Upper lobe of right lung (tissue), 1 donor: Measurements from ENCODE around the gene ARRB2. TPM values are rescaled to one million over a fixed set of nuclear protein-coding genes. Genes with fewer than 3 reads are reported as not detected.
"Not testable (repeated sequence)": the region's sequence is repeated elsewhere in the genome, so short reads cannot be mapped to it uniquely, and the experiment has no call there.

Experiments
- ATAC-seq: fragments of 200-7000 bp; cut with Tn5 transposase; one replicate; pipeline ENCODE4 v1.9.1; 2020; ENCODE audit warnings: mild to moderate bottlenecking, moderate library complexity
- DNase-seq: peaks from one replicate; pipeline ENCODE4 v3.0.0-alpha.2; 2020
- H3K27ac ChIP-seq: fragments of 200-600 bp; one replicate; pipeline ENCODE4 v1.8.0; 2022
- H3K27me3 ChIP-seq: fragments of 200-600 bp; one replicate; pipeline ENCODE4 v1.8.0; 2022; ENCODE audit warnings: mild to moderate bottlenecking
- H3K36me3 ChIP-seq: fragments of 200-600 bp; one replicate; pipeline ENCODE4 v1.8.0; 2022
- H3K4me1 ChIP-seq: fragments of 200-600 bp; one replicate; pipeline ENCODE4 v1.8.0; 2022
- H3K4me3 ChIP-seq: fragments of 200-600 bp; one replicate; pipeline ENCODE4 v1.8.0; 2022; ENCODE audit warnings: mild to moderate bottlenecking
- H3K9me3 ChIP-seq: fragments of 200-600 bp; one replicate; pipeline ENCODE4 v1.8.0; 2022
- intact Hi-C: fragments of 100-400 bp; cut with DNase I; formaldehyde crosslinking; loops from one replicate; pipeline ENCODE4 v1.11.0; 2022
- total RNA-seq: library from RNA; stranded (reverse); fragmentation: NEBNext Ultra II Directional; extraction: Animal tissue kit (Norgen Biotek cat#: 25700); gene quantifications from one replicate; pipeline ENCODE4 v1.2.1, GENCODE V29; 2021
- TF ChIP-seq, protein P1 (sequence below): fragments of 200-600 bp; IDR thresholded peaks from one replicate; pipeline ENCODE4 v1.8.0; 2022; ENCODE audit warnings: antibody characterized with exemption
- donor health status: DM: no; HTN: yes; CAD: no; lungs with severe emphysema.

ARRB2 gene
- total RNA-seq, 1 donor from 2014 or later = 131 TPM

DNA sequence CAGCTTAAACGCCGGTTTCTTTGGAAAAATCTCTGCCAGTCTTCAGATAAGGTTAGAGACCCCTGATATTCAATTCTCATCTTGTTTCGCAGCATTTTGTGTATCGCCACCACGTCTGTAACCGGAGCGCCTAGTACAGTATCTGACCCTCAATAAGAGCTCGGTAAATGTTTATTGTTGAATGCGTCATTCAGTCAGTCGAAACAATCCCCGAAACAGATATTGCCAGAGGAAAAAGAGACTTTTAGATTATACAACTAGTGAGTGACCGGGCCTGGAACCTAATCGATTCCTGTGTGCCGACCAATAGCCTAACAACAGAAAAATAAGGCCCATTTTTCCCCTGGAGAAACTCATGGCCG is 7.1 kb upstream of the ARRB2 start:
- intact Hi-C loops = no loop called here
- peaks cover 9% of the 10 kb centered on the region for H3K4me1 ChIP-seq
- peak overlapping the region; percentile 95 for H3K4me3 ChIP-seq
- TF ChIP-seq, protein P1, sequence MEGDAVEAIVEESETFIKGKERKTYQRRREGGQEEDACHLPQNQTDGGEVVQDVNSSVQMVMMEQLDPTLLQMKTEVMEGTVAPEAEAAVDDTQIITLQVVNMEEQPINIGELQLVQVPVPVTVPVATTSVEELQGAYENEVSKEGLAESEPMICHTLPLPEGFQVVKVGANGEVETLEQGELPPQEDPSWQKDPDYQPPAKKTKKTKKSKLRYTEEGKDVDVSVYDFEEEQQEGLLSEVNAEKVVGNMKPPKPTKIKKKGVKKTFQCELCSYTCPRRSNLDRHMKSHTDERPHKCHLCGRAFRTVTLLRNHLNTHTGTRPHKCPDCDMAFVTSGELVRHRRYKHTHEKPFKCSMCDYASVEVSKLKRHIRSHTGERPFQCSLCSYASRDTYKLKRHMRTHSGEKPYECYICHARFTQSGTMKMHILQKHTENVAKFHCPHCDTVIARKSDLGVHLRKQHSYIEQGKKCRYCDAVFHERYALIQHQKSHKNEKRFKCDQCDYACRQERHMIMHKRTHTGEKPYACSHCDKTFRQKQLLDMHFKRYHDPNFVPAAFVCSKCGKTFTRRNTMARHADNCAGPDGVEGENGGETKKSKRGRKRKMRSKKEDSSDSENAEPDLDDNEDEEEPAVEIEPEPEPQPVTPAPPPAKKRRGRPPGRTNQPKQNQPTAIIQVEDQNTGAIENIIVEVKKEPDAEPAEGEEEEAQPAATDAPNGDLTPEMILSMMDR = no peak
- no peak for ATAC-seq
- no peaks in the 10 kb centered on the region for H3K36me3 ChIP-seq
- H3K27me3 ChIP-seq = no peaks in the 10 kb centered on the region
- H3K27ac ChIP-seq = peak overlapping the region; percentile 75
- DNase-seq = no peak
- no peaks in the 10 kb centered on the region for H3K9me3 ChIP-seq

DNA sequence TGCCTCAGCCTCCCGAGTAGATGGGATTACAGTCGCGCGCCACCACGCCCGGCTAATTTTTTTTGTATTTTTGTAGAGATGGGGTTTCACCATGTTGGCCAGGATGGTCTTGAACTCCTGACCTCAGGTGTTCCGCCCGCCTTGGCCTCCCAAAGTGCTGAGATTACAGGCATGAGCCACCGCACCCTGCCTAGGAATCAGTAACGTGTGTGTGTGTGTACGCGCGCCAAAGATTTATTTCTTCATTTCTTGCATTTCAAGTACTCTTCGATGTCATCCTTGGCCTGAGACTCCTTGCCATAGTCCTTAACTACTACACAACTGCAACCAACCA is 5.9 kb upstream of the ARRB2 start:
- not testable (repeated sequence) for DNase-seq, H3K36me3 ChIP-seq

DNA sequence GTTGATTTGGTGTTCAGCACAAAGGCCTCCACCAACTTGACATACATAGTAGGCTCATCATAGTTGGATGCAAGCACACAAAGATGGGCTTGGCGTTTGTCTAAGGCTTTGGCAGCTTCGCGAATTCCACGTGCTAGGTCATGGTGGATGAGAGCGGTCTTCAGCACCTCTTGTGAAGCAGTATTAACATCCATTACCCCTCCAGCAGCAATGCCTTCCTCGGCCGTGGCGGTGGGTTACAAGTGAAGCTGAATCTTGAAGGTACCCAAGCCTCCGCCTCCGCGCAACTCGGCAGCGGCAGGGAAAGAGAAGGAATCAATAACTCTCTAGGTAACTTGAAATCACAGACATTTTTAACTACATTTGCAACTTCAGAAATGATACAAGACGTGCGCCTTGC is 5.4 kb upstream of the ARRB2 start:
- intact Hi-C loops = no loop called here
- TF ChIP-seq, protein P1 = no peak
- ATAC-seq = no peak
- H3K4me3 ChIP-seq = no peak overlapping the region
- H3K9me3 ChIP-seq = no peaks in the 10 kb centered on the region
- no peak overlapping the region for H3K27ac ChIP-seq
- peaks cover 9% of the 10 kb centered on the region for H3K4me1 ChIP-seq
- no peak for DNase-seq
- H3K36me3 ChIP-seq = no peaks in the 10 kb centered on the region
- no peaks in the 10 kb centered on the region for H3K27me3 ChIP-seq

More for the DNA sequence above, 5.9 kb upstream of the ARRB2 start:
- Histone ChIP-seq H3K27ac (peak overlapping the region; percentile 75), H3K4me3 (peak overlapping the region; percentile 95)
- intact Hi-C loops, H3K4me1 ChIP-seq, H3K9me3 ChIP-seq, H3K27me3 ChIP-seq, ATAC-seq: not testable (repeated sequence)

GRCh38 chr17:4706121-4706520 is 4.3 kb upstream of the ARRB2 start:
- Histone ChIP-seq H3K4me1 (peaks cover 12% of the 10 kb centered on the region), H3K9me3 (no peaks in the 10 kb centered on the region), H3K27me3 (no peaks in the 10 kb centered on the region), H3K36me3 (no peaks in the 10 kb centered on the region), H3K27ac (no peak overlapping the region), H3K4me3 (no peak overlapping the region)
- intact Hi-C loops = no loop called here
- DNase-seq = no peak
- TF ChIP-seq, protein P1 = no peak
- no peak for ATAC-seq

GRCh38 chr17:4708436-4708835 is 2.0 kb upstream of the ARRB2 start:
- Histone ChIP-seq H3K27me3 (no peaks in the 10 kb centered on the region), H3K27ac (no peak overlapping the region), H3K4me1 (peaks cover 17% of the 10 kb centered on the region), H3K36me3 (no peaks in the 10 kb centered on the region), H3K9me3 (no peaks in the 10 kb centered on the region), H3K4me3 (no peak overlapping the region)
- TF ChIP-seq, protein P1 = no peak
- intact Hi-C loops = no loop called here
- DNase-seq = no peak
- ATAC-seq = no peak

- Histone ChIP-seq H3K27me3 (no peaks in the 10 kb centered on the region), H3K4me1 (peaks cover 20% of the 10 kb centered on the region), H3K4me3 (peak overlapping the region; percentile 69), H3K27ac (peak overlapping the region; percentile 83), H3K36me3 (peaks cover 4% of the 10 kb centered on the region), H3K9me3 (no peaks in the 10 kb centered on the region)
- TF ChIP-seq, protein P1 = no peak
- ATAC-seq (no peak), DNase-seq (no peak)
- intact Hi-C loops = loop anchor here (10.0 kb wide), 1 partner anchor 174 kb away; no protein-coding TSS in a partner anchor
Measured at GRCh38 chr17:4710693-4711634, 532 bp downstream of the ARRB2 start.
